K562 treated with DMSO at 1 percent for 24 hours (cell line): ENCODE measurements around the gene ELOA. TPM values are rescaled to one million over a fixed set of nuclear protein-coding genes. Genes with fewer than 3 reads are reported as not detected.

ENCODE experiments used
- total RNA-seq: library from RNA; unstranded; fragments of 300-600 nt; gene quantifications from 2 replicates; pipeline ENCODE4 v1.2.3, GENCODE V29; 2022; ENCODE audit warnings: low read depth; ENCODE audit not compliant: insufficient read depth

ELOA gene, protein sequence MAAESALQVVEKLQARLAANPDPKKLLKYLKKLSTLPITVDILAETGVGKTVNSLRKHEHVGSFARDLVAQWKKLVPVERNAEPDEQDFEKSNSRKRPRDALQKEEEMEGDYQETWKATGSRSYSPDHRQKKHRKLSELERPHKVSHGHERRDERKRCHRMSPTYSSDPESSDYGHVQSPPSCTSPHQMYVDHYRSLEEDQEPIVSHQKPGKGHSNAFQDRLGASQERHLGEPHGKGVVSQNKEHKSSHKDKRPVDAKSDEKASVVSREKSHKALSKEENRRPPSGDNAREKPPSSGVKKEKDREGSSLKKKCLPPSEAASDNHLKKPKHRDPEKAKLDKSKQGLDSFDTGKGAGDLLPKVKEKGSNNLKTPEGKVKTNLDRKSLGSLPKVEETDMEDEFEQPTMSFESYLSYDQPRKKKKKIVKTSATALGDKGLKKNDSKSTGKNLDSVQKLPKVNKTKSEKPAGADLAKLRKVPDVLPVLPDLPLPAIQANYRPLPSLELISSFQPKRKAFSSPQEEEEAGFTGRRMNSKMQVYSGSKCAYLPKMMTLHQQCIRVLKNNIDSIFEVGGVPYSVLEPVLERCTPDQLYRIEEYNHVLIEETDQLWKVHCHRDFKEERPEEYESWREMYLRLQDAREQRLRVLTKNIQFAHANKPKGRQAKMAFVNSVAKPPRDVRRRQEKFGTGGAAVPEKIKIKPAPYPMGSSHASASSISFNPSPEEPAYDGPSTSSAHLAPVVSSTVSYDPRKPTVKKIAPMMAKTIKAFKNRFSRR
- 27.0 and 27.4 TPM in 2 replicates for total RNA-seq

DNA sequence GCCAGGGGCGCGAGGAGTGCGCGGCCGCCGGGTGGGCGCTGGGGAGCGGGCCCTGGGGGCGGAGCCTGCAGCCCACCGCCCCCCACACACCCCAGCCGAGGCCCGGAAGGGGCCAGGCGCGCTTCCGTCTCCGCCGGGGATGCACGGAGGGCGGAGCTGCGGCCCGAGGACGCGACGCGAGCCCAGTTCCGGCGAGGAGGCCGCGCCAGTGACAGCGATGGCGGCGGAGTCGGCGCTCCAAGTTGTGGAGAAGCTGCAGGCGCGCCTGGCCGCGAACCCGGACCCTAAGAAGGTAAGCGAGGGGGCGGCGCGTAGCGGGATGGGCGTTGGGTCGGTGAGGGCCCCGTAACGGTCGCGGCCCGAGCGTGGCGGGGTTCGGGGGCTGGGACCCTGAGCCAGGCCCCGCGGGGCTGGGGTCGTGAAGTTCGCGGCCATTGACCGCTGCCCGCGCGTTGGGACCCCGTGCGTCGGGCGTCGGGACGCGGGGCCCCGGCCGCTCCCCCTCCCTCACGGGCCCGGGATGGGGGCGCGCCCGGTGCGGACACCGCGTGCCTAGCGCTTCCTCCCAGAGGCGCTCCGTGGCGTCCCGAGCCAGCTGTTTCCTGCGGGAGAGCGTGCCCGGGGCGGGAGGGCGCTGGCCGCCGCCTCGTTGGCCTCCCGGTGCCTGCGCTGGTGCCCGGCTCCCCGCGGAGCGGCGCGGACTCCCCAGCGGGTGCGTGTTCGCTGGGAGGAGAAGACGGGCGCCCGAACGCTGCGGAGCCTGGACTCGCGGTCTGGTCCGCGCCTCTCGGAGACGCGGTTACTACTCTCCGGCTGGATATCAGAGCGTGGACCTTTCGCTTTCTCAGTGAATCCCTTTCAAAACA lies at the start of gene ELOA:
TSS of gene ELOA (plus strand) at position 185 of the 866 bp plus-strand sequence. CDS start at position 218, 33 bp downstream.

GRCh38 chr1:23777979-23778814 lies 34.9 kb downstream of the ELOA start, which contains the start of gene PITHD1:
Gene PITHD1, plus strand, starts transcription at chr1:23778418. Its CDS starts 98 bp downstream, at chr1:23778516.

DNA sequence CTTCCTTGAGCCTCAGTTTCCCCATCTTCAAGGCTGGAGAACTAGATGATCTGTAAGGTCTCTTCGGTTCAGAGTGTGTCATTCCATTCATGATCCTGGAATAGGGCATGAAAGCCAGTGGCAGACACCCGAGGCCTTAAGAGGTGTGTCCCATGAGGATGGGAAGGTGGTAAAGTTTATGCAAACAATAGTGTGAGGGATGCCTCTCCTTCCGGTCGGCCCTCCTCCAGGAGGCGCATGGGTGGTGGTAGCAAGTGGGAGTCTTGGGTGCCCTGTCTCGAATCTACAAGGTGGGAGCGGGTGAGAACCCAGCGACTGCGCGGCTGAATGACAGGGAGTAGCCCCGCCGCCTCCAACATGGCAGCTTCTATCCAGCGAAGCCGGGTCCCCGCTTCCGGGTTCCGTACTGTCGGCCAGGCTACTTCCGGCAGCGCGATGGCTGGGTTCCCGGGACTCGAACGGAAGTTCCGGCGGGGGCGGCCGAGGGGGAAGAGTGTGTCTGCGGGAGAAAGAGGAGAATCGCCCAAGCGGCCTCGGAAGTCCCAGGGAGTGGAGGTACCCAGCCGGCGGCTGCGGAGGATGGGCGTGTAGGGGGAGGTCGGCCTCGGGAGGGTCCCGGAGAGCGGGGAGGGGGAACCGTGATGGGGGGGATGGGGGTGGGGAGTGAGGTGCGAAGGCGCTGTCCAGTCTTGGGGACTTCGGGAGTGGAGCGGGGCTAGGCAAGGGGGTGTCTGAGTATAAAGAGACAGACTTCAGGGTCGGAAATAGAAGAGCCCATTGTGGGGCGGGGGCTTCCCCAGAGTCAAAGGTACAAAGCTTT lies 47.6 kb downstream of the ELOA start, which contains the start of gene LYPLA2:
TSS of gene LYPLA2 (plus strand) at position 450 of the 820 bp plus-strand sequence. CDS start 1,538 bp downstream, outside the sequence.

DNA sequence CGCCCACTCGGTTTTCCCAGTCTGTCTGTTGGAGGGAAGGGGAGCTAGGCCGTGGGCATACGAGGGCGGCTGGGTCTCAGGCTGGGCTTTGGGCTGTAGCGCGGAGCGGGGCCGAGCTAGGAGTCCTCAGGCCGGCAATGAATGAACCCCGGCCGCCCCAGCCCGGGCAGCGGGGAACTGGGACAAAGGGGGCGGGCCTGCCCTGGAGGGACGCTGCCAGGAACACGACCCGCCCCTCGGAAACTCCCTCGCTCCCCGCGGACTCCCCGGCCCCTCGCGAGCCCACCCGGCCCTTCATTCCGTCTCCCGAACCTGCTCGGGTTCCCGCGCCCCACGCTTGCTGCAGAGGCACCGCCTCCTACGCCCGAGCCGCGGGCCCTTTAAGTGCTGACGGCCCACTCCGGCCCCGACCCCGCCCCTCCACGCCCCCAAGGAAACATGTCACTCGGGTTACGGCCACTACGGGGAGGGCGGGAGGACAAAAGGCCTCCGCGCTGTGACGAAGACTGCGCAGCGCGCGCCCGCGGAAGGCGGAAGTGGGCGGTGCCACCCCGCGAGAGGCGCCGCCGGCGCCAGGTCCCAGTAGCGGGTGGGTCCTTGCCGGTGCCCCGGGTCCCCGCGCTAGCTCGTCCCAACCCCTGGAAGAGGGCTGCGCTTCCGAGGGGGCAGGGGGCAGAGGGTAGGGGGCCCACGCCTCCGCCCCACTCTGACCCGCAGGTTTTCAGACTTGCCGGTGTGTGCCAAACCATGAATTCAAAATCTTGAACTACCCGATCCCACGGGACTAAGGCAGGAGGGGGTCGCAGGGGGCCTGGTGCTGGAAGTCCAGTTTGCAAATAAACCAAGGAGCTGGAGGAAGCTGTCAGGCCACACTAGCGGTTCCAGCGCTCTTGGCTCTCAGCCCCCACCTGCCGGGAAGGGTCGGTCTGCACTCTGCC lies 57.4 kb downstream of the ELOA start, which contains the start of gene GALE:
TSS of gene GALE (minus strand) at position 355 of the 938 bp plus-strand sequence. CDS start 1,747 bp downstream, outside the sequence.

Other genes with a start within 250 kb of the ELOA start
- 13.9 and 17.3 TPM in 2 replicates for gene E2F2, start 212.2 kb upstream of the ELOA start, total RNA-seq
- 531 and 558 TPM in 2 replicates for gene ID3, start 184.0 kb upstream of the ELOA start, total RNA-seq
- gene RPL11, start 51.7 kb upstream of the ELOA start, total RNA-seq = 3,177 and 3,456 TPM in 2 replicates
- 117 and 125 TPM in 2 replicates for gene PITHD1, start 34.9 kb downstream of the ELOA start, total RNA-seq
- gene LYPLA2, start 47.7 kb downstream of the ELOA start, total RNA-seq = 105 and 111 TPM in 2 replicates
- 70.7 and 78.4 TPM in 2 replicates for gene GALE, start 57.3 kb downstream of the ELOA start, total RNA-seq
- 64.6 and 70.5 TPM in 2 replicates for gene HMGCL, start 82.0 kb downstream of the ELOA start, total RNA-seq
- gene FUCA1, start 124.8 kb downstream of the ELOA start, total RNA-seq = 37.8 and 48.1 TPM in 2 replicates
- gene CNR2, start 169.9 kb downstream of the ELOA start, total RNA-seq = not detected in 2 replicates
- 115 and 123 TPM in 2 replicates for gene PNRC2, start 216.4 kb downstream of the ELOA start, total RNA-seq
- gene SRSF10, start 236.9 kb downstream of the ELOA start, total RNA-seq = 67.3 and 70.3 TPM in 2 replicates